H9 (cell line): ENCODE data around the gene PPP1R27. TPM values are rescaled to one million over a fixed set of nuclear protein-coding genes. Genes with fewer than 3 reads are reported as not detected.

Source experiments
- DNase-seq: peaks from one replicate; pipeline ENCODE4 v3.0.0-alpha.2; 2017
- H2AFZ ChIP-seq: one replicate; pipeline ENCODE4 v1.6.1; 2013; ENCODE audit warnings: mild to moderate bottlenecking, low read length, control low read depth, moderate library complexity
- H2AK5ac ChIP-seq: 2 replicates; pipeline ENCODE4 v1.6.1; 2013; ENCODE audit warnings: low read length, control low read depth, mixed read lengths; ENCODE audit not compliant: insufficient read length
- H2BK120ac ChIP-seq: one replicate; pipeline ENCODE4 v1.6.1; 2013; ENCODE audit warnings: low read depth, mild to moderate bottlenecking, low read length, control low read depth, inconsistent platforms; ENCODE audit not compliant: poor library complexity, severe bottlenecking
- H2BK12ac ChIP-seq: 2 replicates; pipeline ENCODE4 v1.6.1; 2013; ENCODE audit warnings: low read length, control low read depth, mixed read lengths, low read depth; ENCODE audit not compliant: insufficient read length
- H2BK15ac ChIP-seq: 2 replicates; pipeline ENCODE4 v1.6.1; 2013; ENCODE audit warnings: low read depth, low read length, control low read depth
- H2BK20ac ChIP-seq: one replicate; pipeline ENCODE4 v1.6.1; 2013; ENCODE audit warnings: low read depth, mild to moderate bottlenecking, low read length, control low read depth, inconsistent platforms; ENCODE audit not compliant: poor library complexity, severe bottlenecking
- H2BK5ac ChIP-seq: 2 replicates; pipeline ENCODE4 v1.6.1; 2013; ENCODE audit warnings: low read length, control low read depth, mixed read lengths; ENCODE audit not compliant: insufficient read length
- H3K14ac ChIP-seq: 2 replicates; pipeline ENCODE4 v1.6.1; 2013; ENCODE audit warnings: low read length, control low read depth; ENCODE audit not compliant: insufficient read depth
- H3K18ac ChIP-seq: 2 replicates; pipeline ENCODE4 v1.6.1; 2013; ENCODE audit warnings: low read depth, mild to moderate bottlenecking, mixed read lengths, low read length, control low read depth; ENCODE audit not compliant: insufficient read length
- H3K23ac ChIP-seq: 2 replicates; pipeline ENCODE4 v1.6.1; 2013; ENCODE audit warnings: low read length, control low read depth, mixed read lengths, low read depth; ENCODE audit not compliant: insufficient read length
- H3K23me2 ChIP-seq: 2 replicates; pipeline ENCODE4 v1.6.1; 2013; ENCODE audit warnings: low read depth, mild to moderate bottlenecking, mixed read lengths, low read length, control low read depth; ENCODE audit not compliant: insufficient read length, poor library complexity, severe bottlenecking
- H3K27ac ChIP-seq: 2 replicates; pipeline ENCODE4 v1.5.1; 2013; ENCODE audit warnings: low read length, control low read depth, mixed read lengths, low read depth; ENCODE audit not compliant: insufficient read length
- H3K27me3 ChIP-seq: 2 replicates; pipeline ENCODE4 v1.6.1; 2013; ENCODE audit warnings: low read length, control low read depth, inconsistent platforms; ENCODE audit not compliant: insufficient read depth
- H3K4ac ChIP-seq: 2 replicates; pipeline ENCODE4 v1.6.1; 2013; ENCODE audit warnings: low read depth, mild to moderate bottlenecking, control low read depth, inconsistent platforms, low read length, moderate library complexity
- H3K4me1 ChIP-seq: 2 replicates; pipeline ENCODE4 v1.6.1; 2013; ENCODE audit warnings: low read length, control low read depth, inconsistent platforms; ENCODE audit not compliant: insufficient read depth
- H3K4me2 ChIP-seq: 2 replicates; pipeline ENCODE4 v1.6.1; 2013; ENCODE audit warnings: low read length, control low read depth, mixed read lengths; ENCODE audit not compliant: insufficient read length, insufficient read depth
- H3K56ac ChIP-seq: 2 replicates; pipeline ENCODE4 v1.6.1; 2013; ENCODE audit warnings: low read depth, mild to moderate bottlenecking, mixed read lengths, low read length, control low read depth; ENCODE audit not compliant: insufficient read length
- H3K79me1 ChIP-seq: 2 replicates; pipeline ENCODE4 v1.6.1; 2013; ENCODE audit warnings: low read depth, mild to moderate bottlenecking, moderate library complexity, low read length, control low read depth, inconsistent platforms; ENCODE audit not compliant: insufficient read depth, poor library complexity, severe bottlenecking
- H3K79me2 ChIP-seq: 2 replicates; pipeline ENCODE4 v1.6.1; 2013; ENCODE audit warnings: low read length, control low read depth, inconsistent platforms; ENCODE audit not compliant: insufficient read depth
- H3K9ac ChIP-seq: 2 replicates; pipeline ENCODE4 v1.6.1; 2013; ENCODE audit warnings: low read length, control low read depth, mixed read lengths; ENCODE audit not compliant: insufficient read length; ENCODE audit errors: extremely low read depth
- H3K9me3 ChIP-seq: one replicate; pipeline ENCODE4 v1.6.1; 2013; ENCODE audit warnings: low read depth, low read length, inconsistent platforms; ENCODE audit not compliant: control insufficient read depth
- H3T11ph ChIP-seq: one replicate; pipeline ENCODE4 v1.6.1; 2013; ENCODE audit warnings: mild to moderate bottlenecking, low read length, control low read depth, inconsistent platforms
- H4K20me1 ChIP-seq: one replicate; pipeline ENCODE4 v1.6.1; 2013; ENCODE audit not compliant: control insufficient read depth, insufficient read length, insufficient read depth
- H4K5ac ChIP-seq: 2 replicates; pipeline ENCODE4 v1.6.1; 2013; ENCODE audit warnings: low read depth, mild to moderate bottlenecking, mixed read lengths, low read length, control low read depth; ENCODE audit not compliant: insufficient read length
- H4K8ac ChIP-seq: replicated peaks from 2 replicates; pipeline ENCODE4 v1.6.1; 2013; ENCODE audit warnings: low read length, control low read depth, mixed read lengths, low read depth; ENCODE audit not compliant: insufficient read length
- H4K91ac ChIP-seq: 2 replicates; pipeline ENCODE4 v1.6.1; 2013; ENCODE audit warnings: low read depth, mild to moderate bottlenecking, moderate library complexity, mixed read lengths, low read length, control low read depth; ENCODE audit not compliant: insufficient read length
- H3K27ac Mint-ChIP-seq, 3 experiments: 2 replicates in 2 of 3; 3 replicates in 1 of 3; pipeline ENCODE4 v1.8.0; 2020 to 2021; ENCODE audit warnings: mixed read lengths in 3 of 3, mild to moderate bottlenecking in 1 of 3, moderate library complexity in 1 of 3
- H3K27me3 Mint-ChIP-seq: 2 replicates; pipeline ENCODE4 v1.8.0; 2021; ENCODE audit warnings: low read depth, mild to moderate bottlenecking, moderate library complexity, mixed read lengths
- H3K36me3 Mint-ChIP-seq, 3 experiments: 2 replicates in 2 of 3; 3 replicates in 1 of 3; pipeline ENCODE4 v1.8.0; 2020 to 2021; ENCODE audit warnings: low read depth in 3 of 3, mixed read lengths in 3 of 3; ENCODE audit not compliant: insufficient read depth in 1 of 3
- H3K4me1 Mint-ChIP-seq, 2 experiments: 2 replicates each; pipeline ENCODE4 v1.8.0; 2020; ENCODE audit warnings: mixed read lengths in 2 of 2
- H3K4me3 Mint-ChIP-seq, 2 experiments: 2 replicates in 1 of 2; 3 replicates in 1 of 2; pipeline ENCODE4 v1.8.0; 2020 to 2021; ENCODE audit warnings: mild to moderate bottlenecking in 2 of 2, mixed read lengths in 2 of 2, moderate library complexity in 1 of 2
- H3K9me3 Mint-ChIP-seq, 2 experiments: 2 replicates in 1 of 2; 3 replicates in 1 of 2; pipeline ENCODE4 v1.8.0; 2020; ENCODE audit warnings: mild to moderate bottlenecking in 2 of 2, mixed read lengths in 2 of 2, moderate library complexity in 1 of 2
- WGBS: extraction: QIAGEN DNeasy Blood & Tissue Kit; methylation state at CpG from one replicate; pipeline ENCODE4 v1.1.7; 2013; ENCODE audit warnings: missing lambda C conversion rate, low lambda C conversion rate, mixed read lengths; ENCODE audit not compliant: insufficient read length; ENCODE audit errors: extremely low coverage; 5-methylcytosine and 5-hydroxymethylcytosine counted together
- total RNA-seq: library from RNA; stranded (reverse); gene quantifications from 2 replicates; pipeline ENCODE4 v1.2.1, GENCODE V29; 2021
- TF ChIP-seq, protein P1 (sequence below): fragments of 200-600 bp; sonication (generic); conservative IDR thresholded peaks from 3 replicates; pipeline ENCODE4 v1.8.0; 2021; ENCODE audit warnings: antibody characterized with exemption, mild to moderate bottlenecking

Gene PPP1R27
- total RNA-seq, 1 experiment from 2014 or later = 0.22 TPM

DNA sequence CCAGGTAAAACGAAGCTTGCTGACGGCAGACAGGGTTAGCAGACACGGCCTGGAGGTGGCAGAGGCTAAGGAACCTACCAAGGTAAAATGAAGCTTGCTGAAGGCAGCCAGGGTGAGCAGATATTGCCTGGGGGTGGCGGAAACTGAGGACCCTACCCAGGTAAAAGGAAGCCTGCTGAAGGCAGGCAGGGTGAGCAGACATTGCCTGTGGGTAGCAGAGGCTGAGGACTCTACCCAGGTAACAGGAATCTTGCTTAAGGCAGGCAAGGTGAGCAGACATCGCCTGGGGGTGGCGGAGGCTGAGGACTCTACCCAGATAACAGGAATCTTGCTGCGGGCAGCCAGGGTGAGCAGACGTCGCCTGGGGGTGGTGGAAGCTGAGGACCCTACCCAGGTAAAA, 33.5 kb downstream of the PPP1R27 start:
- Histone ChIP-seq H2BK5ac (no peak overlapping the region), H3K79me2 (no peaks in the 10 kb centered on the region), H3K4ac (no peak overlapping the region), H3K27ac (no peak overlapping the region), H3K9ac (no peak overlapping the region), H3K56ac (no peak overlapping the region), H3K4me1 (no peaks in the 10 kb centered on the region), H3K18ac (no peak overlapping the region), H2AK5ac (no peak overlapping the region), H3K4me2 (no peak overlapping the region), H3K23ac (no peak overlapping the region), H4K20me1 (no peaks in the 10 kb centered on the region), H3K9me3 (no peaks in the 10 kb centered on the region), H3T11ph (no peak overlapping the region), H2AFZ (no peak overlapping the region), H2BK12ac (no peak overlapping the region), H3K23me2 (peaks cover 6% of the 10 kb centered on the region), H3K27me3 (peaks cover 32% of the 10 kb centered on the region), H2BK20ac (no peak overlapping the region), H2BK120ac (no peak overlapping the region), H4K8ac (no peak overlapping the region), H3K79me1 (no peaks in the 10 kb centered on the region), H3K14ac (no peak overlapping the region), H2BK15ac (no peak overlapping the region), H4K5ac (no peak overlapping the region), H4K91ac (no peak overlapping the region)
- no peak for DNase-seq
- Mint-ChIP-seq H3K36me3 (peaks cover 0 to 3% (median 0%) of the 10 kb centered on the region in 3 experiments; a peak in 2 of 7 replicates), H3K9me3 (peaks cover 10 to 17% of the 10 kb centered on the region in 2 experiments), H3K27ac (no peak overlapping the region), H3K27me3 (peaks cover 65% of the 10 kb centered on the region), H3K4me1 (peaks cover 0 to 6% of the 10 kb centered on the region in 2 experiments; a peak in 1 of 4 replicates), H3K4me3 (no peak overlapping the region)
- no CpG with 5 or more reads among the region's 9 CpGs for WGBS
- TF ChIP-seq, protein P1, sequence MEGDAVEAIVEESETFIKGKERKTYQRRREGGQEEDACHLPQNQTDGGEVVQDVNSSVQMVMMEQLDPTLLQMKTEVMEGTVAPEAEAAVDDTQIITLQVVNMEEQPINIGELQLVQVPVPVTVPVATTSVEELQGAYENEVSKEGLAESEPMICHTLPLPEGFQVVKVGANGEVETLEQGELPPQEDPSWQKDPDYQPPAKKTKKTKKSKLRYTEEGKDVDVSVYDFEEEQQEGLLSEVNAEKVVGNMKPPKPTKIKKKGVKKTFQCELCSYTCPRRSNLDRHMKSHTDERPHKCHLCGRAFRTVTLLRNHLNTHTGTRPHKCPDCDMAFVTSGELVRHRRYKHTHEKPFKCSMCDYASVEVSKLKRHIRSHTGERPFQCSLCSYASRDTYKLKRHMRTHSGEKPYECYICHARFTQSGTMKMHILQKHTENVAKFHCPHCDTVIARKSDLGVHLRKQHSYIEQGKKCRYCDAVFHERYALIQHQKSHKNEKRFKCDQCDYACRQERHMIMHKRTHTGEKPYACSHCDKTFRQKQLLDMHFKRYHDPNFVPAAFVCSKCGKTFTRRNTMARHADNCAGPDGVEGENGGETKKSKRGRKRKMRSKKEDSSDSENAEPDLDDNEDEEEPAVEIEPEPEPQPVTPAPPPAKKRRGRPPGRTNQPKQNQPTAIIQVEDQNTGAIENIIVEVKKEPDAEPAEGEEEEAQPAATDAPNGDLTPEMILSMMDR = no peak
